ENCODE data around the gene ADAM12. TPM values are rescaled to one million over a fixed set of nuclear protein-coding genes. Genes with fewer than 3 reads are reported as not detected.

The ADAM12 gene
- polyA plus RNA-seq, 1 donor from 2014 or later = 0.09 TPM

- Histone ChIP-seq H3K4me2 (ENCODE audit: low read length) (no peak overlapping the region), H3F3A (ENCODE audit: insufficient read depth, low read length, poor library complexity, severe bottlenecking) (no peaks in the 10 kb centered on the region), H3K9ac (ENCODE audit: low read length) (peak overlapping the region; percentile 6), H3K4me3 (ENCODE audit: low read length) (no peak overlapping the region), H3K27ac (ENCODE audit: low read length) (peak overlapping the region; percentile 19), H4K20me1 (ENCODE audit: insufficient read depth) (no peaks in the 10 kb centered on the region), H3K9me3 (ENCODE audit: low read length) (no peaks in the 10 kb centered on the region), H3K36me3 (ENCODE audit: insufficient read depth, low read length) (no peaks in the 10 kb centered on the region), H3K79me2 (replicated peaks; ENCODE audit: insufficient read depth, low read length) (no peaks in the 10 kb centered on the region), H3K9me2 (ENCODE audit: insufficient read depth, low read length) (no peaks in the 10 kb centered on the region), H3K27me3 (ENCODE audit: insufficient read depth, low read depth, low read length) (no peaks in the 10 kb centered on the region), H2AFZ (ENCODE audit: low read depth, low read length) (no peak overlapping the region)
- TF ChIP-seq CTCF (IDR thresholded peaks at IDR 0.05; ENCODE audit: poor library complexity, severe bottlenecking) (no peak), MXI1 (conservative IDR thresholded peaks at IDR 0.05; ENCODE audit: poor library complexity, severe bottlenecking) (no peak), EP300 (conservative IDR thresholded peaks at IDR 0.05; ENCODE audit: poor library complexity, severe bottlenecking) (no peak), TAF1 (IDR thresholded peaks at IDR 0.05; ENCODE audit: low read depth) (no peak), RAD21 (conservative IDR thresholded peaks at IDR 0.05) (no peak), REST (IDR thresholded peaks at IDR 0.05; ENCODE audit: borderline replicate concordance) (no peak)
Observed at GRCh38 chr10:126042354-126042753, 345.9 kb downstream of the ADAM12 start.

- no peaks in the 10 kb centered on the region for H3F3A ChIP-seq (ENCODE audit: insufficient read depth, low read length, poor library complexity, severe bottlenecking)
- no peaks in the 10 kb centered on the region for H3K79me2 ChIP-seq (replicated peaks; ENCODE audit: insufficient read depth, low read length)
- H3K27me3 ChIP-seq (ENCODE audit: insufficient read depth, low read depth, low read length) = no peaks in the 10 kb centered on the region
- peak overlapping the region; percentile 6 for H3K9ac ChIP-seq (ENCODE audit: low read length)
- H3K9me3 ChIP-seq (ENCODE audit: low read length) = no peaks in the 10 kb centered on the region
- TF ChIP-seq EP300 (conservative IDR thresholded peaks at IDR 0.05; ENCODE audit: poor library complexity, severe bottlenecking) = peak; percentile 26
- TF ChIP-seq POLR2AphosphoS5 (IDR thresholded peaks at IDR 0.05) = peak; percentile 31
- TF ChIP-seq REST (IDR thresholded peaks at IDR 0.05; ENCODE audit: borderline replicate concordance) = no peak
- H2AFZ ChIP-seq (ENCODE audit: low read depth, low read length) = no peak overlapping the region
- no peak overlapping the region for H3K4me3 ChIP-seq (ENCODE audit: low read length)
- H3K36me3 ChIP-seq (ENCODE audit: insufficient read depth, low read length) = no peaks in the 10 kb centered on the region
- no peaks in the 10 kb centered on the region for H3K9me2 ChIP-seq (ENCODE audit: insufficient read depth, low read length)
- H4K20me1 ChIP-seq (ENCODE audit: insufficient read depth) = no peaks in the 10 kb centered on the region
- H3K4me2 ChIP-seq (ENCODE audit: low read length) = no peak overlapping the region
- H3K27ac ChIP-seq (ENCODE audit: low read length) = peak overlapping the region; percentile 19
Observed at GRCh38 chr10:126041804-126042231, 346.5 kb downstream of the ADAM12 start.
